ENCODE results near the gene XG.

- TF ChIP-seq POLR2AphosphoS5 (IDR thresholded peaks at IDR 0.05; ENCODE audit: low read depth) = no peak
- no peak for TF ChIP-seq CTCF (IDR thresholded peaks at IDR 0.05; ENCODE audit: insufficient read depth, low read length)
- no peak for TF ChIP-seq REST (IDR thresholded peaks at IDR 0.05; ENCODE audit: insufficient replicate concordance, low read depth)
- no peak for TF ChIP-seq GABPA (IDR thresholded peaks at IDR 0.05; ENCODE audit: low read depth)
- TF ChIP-seq SPI1 (IDR thresholded peaks at IDR 0.05; ENCODE audit: borderline replicate concordance, low read depth) = no peak
Measured at GRCh38 chrX:2819345-2820135, 67.7 kb downstream of the XG start.

All from HL-60 (cell line).